ENCODE measurements around the gene IGSF9.
A peak's percentile ranks its signal among the peaks of the same experiment; 100 is the strongest.

The IGSF9 gene

GRCh38 chr1:159932296-159933285 lies 12.8 kb downstream of the IGSF9 start:
- Histone ChIP-seq H3K27me3 (replicated peaks in 2 of 5; ENCODE audit: control insufficient read depth in 4 of 5, insufficient read depth in 5 of 5, low read length in 4 of 5) (no peaks in the 10 kb centered on the region), H3K9me3 (ENCODE audit: control extremely low read depth in 1 of 5, control insufficient read depth in 4 of 5, insufficient read depth in 2 of 5, low read depth in 1 of 5, low read length in 4 of 5) (no peaks in the 10 kb centered on the region), H3K27ac (ENCODE audit: insufficient read depth in 1 of 2, low read depth in 1 of 2, low read length in 2 of 2, poor library complexity in 1 of 2, severe bottlenecking in 2 of 2) (no peak overlapping the region), H3K4me3 (ENCODE audit: control insufficient read depth in 1 of 7, extremely low read depth in 1 of 7, insufficient read depth in 4 of 7, low read depth in 2 of 7, low read length in 6 of 7) (no peak overlapping the region), H3K4me1 (ENCODE audit: control extremely low read depth in 1 of 4, control insufficient read depth in 4 of 4, insufficient read depth in 4 of 4, low read length in 3 of 4) (peaks cover 8 to 20% (median 18%) of the 10 kb centered on the region in 4 experiments), H3K36me3 (ENCODE audit: control insufficient read depth in 4 of 4, insufficient read depth in 4 of 4, low read length in 3 of 4) (peaks cover 0 to 2% (median 0%) of the 10 kb centered on the region in 4 experiments)
- ChIA-PET POLR2A (interaction anchor here (0.6 to 0.7 kb wide), 2 partner anchors 17 to 780 kb away, joined by 3 to 6 read pairs; no protein-coding TSS in a partner anchor), CTCF (interaction anchor here (1.2 to 9.8 kb wide), 7 partner anchors 10 to 153 kb away, joined by 3 to 108 read pairs (median 5); partner anchors contain the start of genes IGSF9 and TAGLN2)
- DNase-seq = peak in 1 of 3 donors; percentile 15
- WGBS (ENCODE audit: insufficient coverage) = 90% methylated on average over 13 of the region's 16 CpGs

GRCh38 chr1:159931795-159932173 lies 13.6 kb downstream of the IGSF9 start:
- DNase-seq = no peak
- ChIA-PET POLR2A (no interaction called here), CTCF (interaction anchor here (1.2 to 8.7 kb wide), 3 partner anchors 8 to 154 kb away, joined by 3 to 57 read pairs (median 13); partner anchors contain the start of gene TAGLN2)
- no peak overlapping the region for H3K4me3 ChIP-seq (ENCODE audit: control insufficient read depth in 1 of 7, extremely low read depth in 1 of 7, insufficient read depth in 4 of 7, low read depth in 2 of 7, low read length in 6 of 7)
- WGBS (ENCODE audit: insufficient coverage) = 100% methylated on average over 3 of the region's 3 CpGs
- peaks cover 3 to 12% (median 10%) of the 10 kb centered on the region in 4 experiments for H3K4me1 ChIP-seq (ENCODE audit: control extremely low read depth in 1 of 4, control insufficient read depth in 4 of 4, insufficient read depth in 4 of 4, low read length in 3 of 4)
- H3K36me3 ChIP-seq (ENCODE audit: control insufficient read depth in 4 of 4, insufficient read depth in 4 of 4, low read length in 3 of 4) = peaks cover 0 to 2% (median 0%) of the 10 kb centered on the region in 4 experiments
- no peak overlapping the region for H3K27ac ChIP-seq (ENCODE audit: insufficient read depth in 1 of 2, low read depth in 1 of 2, low read length in 2 of 2, poor library complexity in 1 of 2, severe bottlenecking in 2 of 2)
- H3K27me3 ChIP-seq (replicated peaks in 2 of 5; ENCODE audit: control insufficient read depth in 4 of 5, insufficient read depth in 5 of 5, low read length in 4 of 5) = no peaks in the 10 kb centered on the region
- no peaks in the 10 kb centered on the region for H3K9me3 ChIP-seq (ENCODE audit: control extremely low read depth in 1 of 5, control insufficient read depth in 4 of 5, insufficient read depth in 2 of 5, low read depth in 1 of 5, low read length in 4 of 5)

- WGBS (ENCODE audit: insufficient coverage) = 87% methylated on average over 11 of the region's 13 CpGs
- Histone ChIP-seq H3K9me3 (ENCODE audit: control extremely low read depth in 1 of 5, control insufficient read depth in 4 of 5, insufficient read depth in 2 of 5, low read depth in 1 of 5, low read length in 4 of 5) (no peaks in the 10 kb centered on the region), H3K4me1 (ENCODE audit: control extremely low read depth in 1 of 4, control insufficient read depth in 4 of 4, insufficient read depth in 4 of 4, low read length in 3 of 4) (peaks cover 3 to 8% (median 5%) of the 10 kb centered on the region in 4 experiments), H3K27ac (ENCODE audit: insufficient read depth in 1 of 2, low read depth in 1 of 2, low read length in 2 of 2, poor library complexity in 1 of 2, severe bottlenecking in 2 of 2) (no peak overlapping the region), H3K4me3 (ENCODE audit: control insufficient read depth in 1 of 7, extremely low read depth in 1 of 7, insufficient read depth in 4 of 7, low read depth in 2 of 7, low read length in 6 of 7) (no peak overlapping the region), H3K27me3 (replicated peaks in 2 of 5; ENCODE audit: control insufficient read depth in 4 of 5, insufficient read depth in 5 of 5, low read length in 4 of 5) (no peaks in the 10 kb centered on the region), H3K36me3 (ENCODE audit: control insufficient read depth in 4 of 4, insufficient read depth in 4 of 4, low read length in 3 of 4) (peaks cover 0 to 2% (median 0%) of the 10 kb centered on the region in 4 experiments)
- POLR2A ChIA-PET = no interaction called here
- DNase-seq = no peak
- CTCF ChIA-PET = interaction anchor here (0.6 to 8.7 kb wide), 7 partner anchors 8 to 720 kb away, joined by 3 to 57 read pairs (median 3); partner anchors contain the start of genes SLAMF8 and TAGLN2
Observed at GRCh38 chr1:159931101-159931794, 14.2 kb downstream of the IGSF9 start.

- no peak for DNase-seq
- H3K27ac ChIP-seq (ENCODE audit: insufficient read depth in 1 of 2, low read depth in 1 of 2, low read length in 2 of 2, poor library complexity in 1 of 2, severe bottlenecking in 2 of 2) = no peak overlapping the region
- peaks cover 0 to 9% (median 6%) of the 10 kb centered on the region in 4 experiments for H3K4me1 ChIP-seq (ENCODE audit: control extremely low read depth in 1 of 4, control insufficient read depth in 4 of 4, insufficient read depth in 4 of 4, low read length in 3 of 4)
- POLR2A ChIA-PET = no interaction called here
- H3K9me3 ChIP-seq (ENCODE audit: control extremely low read depth in 1 of 5, control insufficient read depth in 4 of 5, insufficient read depth in 2 of 5, low read depth in 1 of 5, low read length in 4 of 5) = no peaks in the 10 kb centered on the region
- H3K4me3 ChIP-seq (ENCODE audit: control insufficient read depth in 1 of 7, extremely low read depth in 1 of 7, insufficient read depth in 4 of 7, low read depth in 2 of 7, low read length in 6 of 7) = no peak overlapping the region
- 96% methylated on average over 4 of the region's 8 CpGs for WGBS (ENCODE audit: insufficient coverage)
- CTCF ChIA-PET = interaction anchor here (0.6 to 2.7 kb wide), 7 partner anchors 9 to 719 kb away, joined by 3 to 13 read pairs (median 4); partner anchors contain the start of gene SLAMF8
- H3K27me3 ChIP-seq (replicated peaks in 2 of 5; ENCODE audit: control insufficient read depth in 4 of 5, insufficient read depth in 5 of 5, low read length in 4 of 5) = no peaks in the 10 kb centered on the region
- H3K36me3 ChIP-seq (ENCODE audit: control insufficient read depth in 4 of 4, insufficient read depth in 4 of 4, low read length in 3 of 4) = peaks cover 0 to 2% (median 0%) of the 10 kb centered on the region in 4 experiments
Observed at GRCh38 chr1:159930634-159931033, 14.8 kb downstream of the IGSF9 start.

- peak in 1 of 3 donors; percentile 12 for DNase-seq
- POLR2A ChIA-PET = no interaction called here
- no peaks in the 10 kb centered on the region for H3K27me3 ChIP-seq (replicated peaks in 2 of 5; ENCODE audit: control insufficient read depth in 4 of 5, insufficient read depth in 5 of 5, low read length in 4 of 5)
- 96% methylated on average over 6 of the region's 11 CpGs for WGBS (ENCODE audit: insufficient coverage)
- peaks cover 0 to 2% (median 0%) of the 10 kb centered on the region in 4 experiments for H3K36me3 ChIP-seq (ENCODE audit: control insufficient read depth in 4 of 4, insufficient read depth in 4 of 4, low read length in 3 of 4)
- no peaks in the 10 kb centered on the region for H3K9me3 ChIP-seq (ENCODE audit: control extremely low read depth in 1 of 5, control insufficient read depth in 4 of 5, insufficient read depth in 2 of 5, low read depth in 1 of 5, low read length in 4 of 5)
- CTCF ChIA-PET = interaction anchor here (0.9 to 2.7 kb wide), 6 partner anchors 9 to 719 kb away, joined by 3 to 13 read pairs (median 4); no protein-coding TSS in a partner anchor
- H3K4me3 ChIP-seq (ENCODE audit: control insufficient read depth in 1 of 7, extremely low read depth in 1 of 7, insufficient read depth in 4 of 7, low read depth in 2 of 7, low read length in 6 of 7) = no peak overlapping the region
- H3K27ac ChIP-seq (ENCODE audit: insufficient read depth in 1 of 2, low read depth in 1 of 2, low read length in 2 of 2, poor library complexity in 1 of 2, severe bottlenecking in 2 of 2) = no peak overlapping the region
- H3K4me1 ChIP-seq (ENCODE audit: control extremely low read depth in 1 of 4, control insufficient read depth in 4 of 4, insufficient read depth in 4 of 4, low read length in 3 of 4) = peaks cover 0 to 10% (median 8%) of the 10 kb centered on the region in 4 experiments
Observed at GRCh38 chr1:159930216-159930615, 15.2 kb downstream of the IGSF9 start.

- Histone ChIP-seq H3K36me3 (ENCODE audit: control insufficient read depth in 4 of 4, insufficient read depth in 4 of 4, low read length in 3 of 4) (peaks cover 0 to 3% (median 1%) of the 10 kb centered on the region in 4 experiments), H3K4me3 (ENCODE audit: control insufficient read depth in 1 of 7, extremely low read depth in 1 of 7, insufficient read depth in 4 of 7, low read depth in 2 of 7, low read length in 6 of 7) (no peak overlapping the region), H3K27me3 (replicated peaks in 2 of 5; ENCODE audit: control insufficient read depth in 4 of 5, insufficient read depth in 5 of 5, low read length in 4 of 5) (no peaks in the 10 kb centered on the region), H3K4me1 (ENCODE audit: control extremely low read depth in 1 of 4, control insufficient read depth in 4 of 4, insufficient read depth in 4 of 4, low read length in 3 of 4) (peaks cover 0 to 15% (median 9%) of the 10 kb centered on the region in 4 experiments), H3K9me3 (ENCODE audit: control extremely low read depth in 1 of 5, control insufficient read depth in 4 of 5, insufficient read depth in 2 of 5, low read depth in 1 of 5, low read length in 4 of 5) (no peaks in the 10 kb centered on the region), H3K27ac (ENCODE audit: insufficient read depth in 1 of 2, low read depth in 1 of 2, low read length in 2 of 2, poor library complexity in 1 of 2, severe bottlenecking in 2 of 2) (no peak overlapping the region)
- peak in 1 of 3 donors; percentile 26 for DNase-seq
- POLR2A ChIA-PET = no interaction called here
- CTCF ChIA-PET = interaction anchor here (0.9 to 2.7 kb wide), 6 partner anchors 10 to 152 kb away, joined by 3 to 13 read pairs (median 5); partner anchors contain the start of gene KCNJ9
- WGBS (ENCODE audit: insufficient coverage) = 95% methylated on average over 40 of the region's 48 CpGs
Observed at GRCh38 chr1:159929155-159930051, 16.0 kb downstream of the IGSF9 start.

All from common myeloid progenitor, CD34-positive (primary cell).